AG04449 (cell line): ENCODE results near the gene JRKL.

ENCODE experiments used
- CTCF ChIA-PET: fragments of 350-600 bp; formaldehyde crosslinking; extraction: SDS; loops from one replicate; lab custom pipeline; 2021; ENCODE audit warnings: antibody characterized with exemption; lab: Yijun Ruan, JAX
- POLR2A ChIA-PET: fragments of 400-600, 350-600 bp; formaldehyde crosslinking; extraction: SDS; loops from one replicate; lab custom pipeline; 2020; ENCODE audit warnings: antibody characterized with exemption, inconsistent platforms; lab: Yijun Ruan, JAX
- DNase-seq: peaks from one replicate; pipeline ENCODE4 v3.0.0-alpha.2; 2010; ENCODE audit warnings: low read depth, low spot score
- H3K4me3 ChIP-seq: 2 replicates; pipeline ENCODE4 v1.5.1; 2011; ENCODE audit warnings: low read depth, mild to moderate bottlenecking, control low read depth, low read length
- TF ChIP-seq, protein P1 (sequence below): IDR thresholded peaks from one replicate; pipeline ENCODE4 v1.5.1; 2011; ENCODE audit warnings: mild to moderate bottlenecking, moderate library complexity, low read length, control low read depth, inconsistent platforms; ENCODE audit not compliant: insufficient read depth; ENCODE audit errors: missing control alignments

JRKL gene

DNA sequence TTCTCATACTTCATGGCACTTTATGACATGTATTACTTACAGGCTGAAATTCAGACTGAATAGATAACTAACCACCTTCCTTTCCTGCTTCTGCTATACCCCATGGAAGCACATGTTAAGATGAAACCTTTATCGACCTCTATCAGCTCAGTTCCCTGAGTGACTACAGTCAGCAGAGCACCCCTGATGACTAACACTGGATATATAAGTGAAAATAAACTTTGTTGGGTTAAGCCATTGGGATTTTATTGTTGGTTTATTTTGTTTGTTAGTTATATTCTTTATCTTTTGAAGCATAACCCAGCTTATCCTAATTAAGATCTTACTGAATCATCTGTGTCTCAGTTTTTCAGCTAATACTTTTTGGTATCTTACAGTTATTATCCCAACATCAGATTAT, 23.8 kb upstream of the JRKL start:
- no peak overlapping the region for H3K4me3 ChIP-seq
- DNase-seq = no peak
- ChIA-PET POLR2A (no interaction called here), CTCF (no interaction called here)
- TF ChIP-seq, protein P1, sequence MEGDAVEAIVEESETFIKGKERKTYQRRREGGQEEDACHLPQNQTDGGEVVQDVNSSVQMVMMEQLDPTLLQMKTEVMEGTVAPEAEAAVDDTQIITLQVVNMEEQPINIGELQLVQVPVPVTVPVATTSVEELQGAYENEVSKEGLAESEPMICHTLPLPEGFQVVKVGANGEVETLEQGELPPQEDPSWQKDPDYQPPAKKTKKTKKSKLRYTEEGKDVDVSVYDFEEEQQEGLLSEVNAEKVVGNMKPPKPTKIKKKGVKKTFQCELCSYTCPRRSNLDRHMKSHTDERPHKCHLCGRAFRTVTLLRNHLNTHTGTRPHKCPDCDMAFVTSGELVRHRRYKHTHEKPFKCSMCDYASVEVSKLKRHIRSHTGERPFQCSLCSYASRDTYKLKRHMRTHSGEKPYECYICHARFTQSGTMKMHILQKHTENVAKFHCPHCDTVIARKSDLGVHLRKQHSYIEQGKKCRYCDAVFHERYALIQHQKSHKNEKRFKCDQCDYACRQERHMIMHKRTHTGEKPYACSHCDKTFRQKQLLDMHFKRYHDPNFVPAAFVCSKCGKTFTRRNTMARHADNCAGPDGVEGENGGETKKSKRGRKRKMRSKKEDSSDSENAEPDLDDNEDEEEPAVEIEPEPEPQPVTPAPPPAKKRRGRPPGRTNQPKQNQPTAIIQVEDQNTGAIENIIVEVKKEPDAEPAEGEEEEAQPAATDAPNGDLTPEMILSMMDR = no peak

DNA sequence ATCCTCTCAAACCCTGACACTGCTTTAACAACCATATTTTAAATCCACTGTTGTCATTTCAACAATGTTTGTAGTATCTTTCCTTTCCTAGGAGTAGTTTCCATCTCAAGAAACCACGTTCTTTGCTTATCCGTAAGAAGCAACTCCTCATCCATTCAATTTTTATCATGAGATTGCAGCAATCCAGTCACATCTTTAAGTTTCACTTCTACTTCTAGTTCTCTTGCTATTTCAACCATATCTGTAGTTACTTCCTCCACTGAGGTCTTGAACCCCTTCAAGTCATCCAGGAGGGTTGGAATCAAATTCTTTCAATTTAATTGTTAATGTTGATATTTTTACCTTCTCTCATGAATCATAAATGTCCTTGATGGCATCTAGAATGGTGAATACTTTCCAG, 22.5 kb upstream of the JRKL start:
- H3K4me3 ChIP-seq = no peak overlapping the region
- TF ChIP-seq, protein P1 = no peak
- DNase-seq = no peak
- POLR2A ChIA-PET = no interaction called here
- CTCF ChIA-PET = no interaction called here

GRCh38 chr11:96373826-96374225, 16.0 kb upstream of the JRKL start:
- no peak overlapping the region for H3K4me3 ChIP-seq
- ChIA-PET POLR2A (no interaction called here), CTCF (no interaction called here)
- DNase-seq = no peak
- TF ChIP-seq, protein P1 = no peak

GRCh38 chr11:96376796-96377195, 13.0 kb upstream of the JRKL start:
- no peak overlapping the region for H3K4me3 ChIP-seq
- no peak for DNase-seq
- POLR2A ChIA-PET = no interaction called here
- TF ChIP-seq, protein P1 = no peak
- CTCF ChIA-PET = no interaction called here

DNA sequence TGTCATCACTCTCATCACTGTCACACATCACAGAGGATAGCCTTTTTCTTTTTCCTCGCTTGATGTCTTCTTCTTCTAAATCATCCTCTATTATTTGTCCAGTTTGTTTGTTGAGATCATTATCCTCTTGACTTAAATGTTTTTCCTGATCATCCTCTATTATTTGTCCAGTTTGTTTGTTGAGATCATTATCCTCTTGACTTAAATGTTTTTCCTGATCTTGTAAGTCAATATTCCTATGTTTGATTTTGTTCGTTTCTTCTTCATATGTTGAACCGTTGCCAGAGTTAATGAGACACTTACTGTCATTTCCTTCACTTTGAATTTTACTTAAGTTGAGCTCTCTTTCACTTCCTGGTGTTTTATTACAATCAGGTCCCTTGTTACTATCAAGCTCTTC, 5.7 kb upstream of the JRKL start:
- TF ChIP-seq, protein P1 = no peak
- POLR2A ChIA-PET = no interaction called here
- no peak for DNase-seq
- no peak overlapping the region for H3K4me3 ChIP-seq
- CTCF ChIA-PET = interaction anchor here (0.7 kb wide), 1 partner anchor 328 kb away, joined by 3 read pairs; no protein-coding TSS in a partner anchor

GRCh38 chr11:96385187-96385586, 4.6 kb upstream of the JRKL start:
- ChIA-PET CTCF (interaction anchor here (1.0 to 1.1 kb wide), 2 partner anchors 370 to 549 kb away, joined by 3 read pairs; no protein-coding TSS in a partner anchor), POLR2A (no interaction called here)

More at GRCh38 chr11:96385187-96385586, 4.6 kb upstream of the JRKL start:
- H3K4me3 ChIP-seq = no peak overlapping the region
- TF ChIP-seq, protein P1 = no peak
- DNase-seq = no peak
